HFF-Myc (cell line): ENCODE results near the gene BLOC1S3.

Experiments
- DNase-seq: peaks from one replicate; pipeline ENCODE4 v3.0.0-alpha.2; 2011; ENCODE audit warnings: low read depth; ENCODE audit errors: extremely low read depth
- H3K4me3 ChIP-seq: replicated peaks from 2 replicates; pipeline ENCODE4 v1.5.1; 2011; ENCODE audit warnings: low read depth, mild to moderate bottlenecking, control low read depth, low read length
- CTCF ChIP-seq: IDR thresholded peaks from 2 replicates; pipeline ENCODE4 v1.5.1; 2012; ENCODE audit warnings: mild to moderate bottlenecking, low read depth, low read length, control low read depth; ENCODE audit errors: missing control alignments

BLOC1S3 gene

GRCh38 chr19:45175515-45176345 is 2.9 kb upstream of the BLOC1S3 start:
- no peak for TF ChIP-seq CTCF
- H3K4me3 ChIP-seq: no peak overlapping the region
- no peak for DNase-seq

GRCh38 chr19:45177817-45178261 is 745 bp upstream of the BLOC1S3 start, which contains the start of gene TRAPPC6A:
Gene TRAPPC6A, minus strand, starts transcription at chr19:45178237. Its CDS starts 19 bp downstream, at chr19:45178218.
- peak within 1 kb of the TSS; percentile 95 for H3K4me3 ChIP-seq
- no peak for TF ChIP-seq CTCF
- DNase-seq: no peak

- peak overlapping the region; percentile 95 for H3K4me3 ChIP-seq
- TF ChIP-seq CTCF: no peak
- no peak for DNase-seq
Measured at GRCh38 chr19:45179072-45179891, 698 bp downstream of the BLOC1S3 start.

GRCh38 chr19:45179892-45180370 is 1.3 kb downstream of the BLOC1S3 start:
- peak overlapping the region; percentile 95 for H3K4me3 ChIP-seq
- no peak for TF ChIP-seq CTCF
- DNase-seq: no peak

- TF ChIP-seq CTCF: no peak
- no peak overlapping the region for H3K4me3 ChIP-seq
Measured at GRCh38 chr19:45180936-45181335, 2.4 kb downstream of the BLOC1S3 start.

GRCh38 chr19:45182758-45183157 is 4.2 kb downstream of the BLOC1S3 start:
- DNase-seq: no peak
- no peak for TF ChIP-seq CTCF
- H3K4me3 ChIP-seq: no peak overlapping the region

More at GRCh38 chr19:45180936-45181335, 2.4 kb downstream of the BLOC1S3 start:
- no peak for DNase-seq
